Activated CD4-positive, alpha-beta T cell treated with anti-CD3 and anti-CD28 coated beads for 48 hours (primary cell): ENCODE measurements around the gene DCUN1D1.
A peak's percentile ranks its signal among the peaks of the same experiment; 100 is the strongest.
"Not testable (repeated sequence)": the region's sequence is repeated elsewhere in the genome, so short reads cannot be mapped to it uniquely, and the experiment has no call there.

ENCODE experiments used
- DNase-seq: peaks from one replicate; pipeline ENCODE4 v3.0.0-alpha.2; 2020

DCUN1D1 gene

DNA sequence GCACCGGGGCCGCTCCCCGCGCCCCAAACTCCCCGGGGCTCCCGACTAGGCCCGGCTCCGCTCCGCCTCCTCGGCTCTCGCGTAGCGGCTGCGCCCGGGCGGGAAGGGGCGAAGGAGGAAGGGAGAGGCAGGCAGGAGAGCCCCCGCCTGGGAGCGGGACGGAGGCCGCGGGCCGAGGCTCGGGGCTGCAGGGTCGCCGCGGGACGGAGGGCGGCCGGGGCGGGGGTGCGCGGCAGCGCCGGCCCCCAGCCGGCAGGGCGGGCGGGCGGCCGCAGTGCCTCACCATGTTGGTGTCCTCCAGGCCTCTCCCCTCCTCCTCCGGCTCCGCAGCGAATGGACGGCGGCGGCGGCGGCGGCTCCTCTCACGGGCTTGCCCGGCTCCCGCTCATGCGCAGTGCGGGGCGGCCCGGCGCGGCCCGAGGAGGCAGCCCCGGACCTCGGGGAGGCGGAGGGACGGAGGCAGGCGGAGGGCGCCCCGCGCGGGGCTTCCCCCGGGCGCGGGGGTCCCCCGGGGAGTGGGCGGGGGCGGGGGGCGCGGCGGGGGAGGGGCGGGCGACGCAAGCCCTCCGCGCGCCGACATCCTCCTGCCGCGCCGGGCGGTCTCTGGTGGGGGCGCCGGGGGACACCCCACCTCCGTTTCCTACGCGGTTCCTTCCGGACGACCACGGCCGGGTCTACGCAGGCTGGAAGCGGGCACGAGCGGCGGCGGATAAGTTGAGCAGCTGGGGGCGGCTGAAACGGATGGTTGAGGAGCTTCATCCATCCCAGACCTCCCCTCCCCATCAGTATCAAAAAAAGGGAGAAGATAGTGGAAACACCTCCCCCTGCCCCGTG, at the start of gene DCUN1D1:
DCUN1D1 (minus strand) TSS at position 335 of the 834 bp plus-strand sequence; CDS start at position 286, 49 bp downstream.
- peak; percentile 91 for DNase-seq

DNA sequence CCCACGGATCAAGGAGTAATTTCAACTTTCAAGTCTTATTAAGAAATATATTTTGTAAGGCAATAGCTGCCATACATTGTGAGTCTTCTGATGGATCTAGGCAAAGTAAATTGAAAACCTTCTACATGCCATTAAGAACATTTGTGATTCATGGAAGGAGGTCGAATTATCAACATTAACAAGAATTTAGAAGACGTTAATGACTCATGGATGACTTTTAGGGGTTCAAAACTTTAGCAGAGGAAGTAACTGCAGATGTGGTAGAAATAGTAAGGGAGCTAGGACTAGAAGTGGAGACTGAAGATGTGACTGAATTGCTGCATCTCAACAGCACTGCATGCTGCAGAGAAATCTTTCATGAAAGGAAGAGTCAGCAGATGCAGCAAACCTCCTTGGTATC, 48.1 kb upstream of the DCUN1D1 start:
- DNase-seq, result no peak

DNA sequence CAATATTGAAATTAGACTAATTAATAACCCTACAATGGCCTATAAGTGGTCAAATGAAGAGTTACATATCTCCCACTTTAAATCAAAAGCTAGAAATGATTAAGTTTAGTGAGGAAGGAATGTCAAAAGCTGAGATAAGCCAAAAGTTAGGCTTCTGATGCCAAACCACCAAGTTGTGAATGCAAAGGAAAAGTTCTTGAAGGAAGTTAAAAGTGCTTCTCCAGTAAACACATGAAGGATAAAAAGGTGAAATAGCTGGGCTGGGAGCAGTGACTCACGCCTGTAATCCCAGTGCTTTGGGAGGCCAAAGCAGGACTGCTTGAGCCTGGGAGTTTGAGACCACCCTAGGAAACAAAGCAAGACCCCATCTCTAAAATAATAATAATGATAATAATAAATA, 46.9 kb upstream of the DCUN1D1 start:
- DNase-seq, result no peak

DNA sequence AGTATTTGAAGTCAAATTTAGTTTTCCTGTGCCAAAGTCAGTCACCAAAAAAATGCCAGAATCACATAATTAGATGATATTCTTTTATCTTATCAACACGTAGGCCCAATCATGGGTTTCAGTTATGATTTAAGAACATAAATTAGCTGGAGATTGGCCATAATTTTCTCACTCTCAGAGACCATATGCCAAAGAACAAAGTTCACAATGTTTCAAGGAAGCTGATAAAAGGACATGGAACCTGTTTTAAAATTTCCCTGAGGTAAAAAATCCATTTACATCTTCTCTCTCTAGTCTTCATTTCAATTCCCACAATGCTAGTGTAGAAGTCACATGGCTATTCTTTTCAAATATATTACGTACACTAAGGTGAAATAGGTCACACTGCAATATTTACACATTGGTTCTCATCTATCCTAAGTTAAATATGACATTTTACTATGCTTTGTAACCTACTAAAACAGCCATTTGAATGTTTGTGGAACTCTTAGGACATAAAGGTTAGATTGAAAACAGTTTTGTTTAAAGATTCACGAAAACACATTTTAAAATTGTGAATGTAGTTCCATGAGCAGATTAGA, 42.7 kb upstream of the DCUN1D1 start:
- DNase-seq, result no peak

DNA sequence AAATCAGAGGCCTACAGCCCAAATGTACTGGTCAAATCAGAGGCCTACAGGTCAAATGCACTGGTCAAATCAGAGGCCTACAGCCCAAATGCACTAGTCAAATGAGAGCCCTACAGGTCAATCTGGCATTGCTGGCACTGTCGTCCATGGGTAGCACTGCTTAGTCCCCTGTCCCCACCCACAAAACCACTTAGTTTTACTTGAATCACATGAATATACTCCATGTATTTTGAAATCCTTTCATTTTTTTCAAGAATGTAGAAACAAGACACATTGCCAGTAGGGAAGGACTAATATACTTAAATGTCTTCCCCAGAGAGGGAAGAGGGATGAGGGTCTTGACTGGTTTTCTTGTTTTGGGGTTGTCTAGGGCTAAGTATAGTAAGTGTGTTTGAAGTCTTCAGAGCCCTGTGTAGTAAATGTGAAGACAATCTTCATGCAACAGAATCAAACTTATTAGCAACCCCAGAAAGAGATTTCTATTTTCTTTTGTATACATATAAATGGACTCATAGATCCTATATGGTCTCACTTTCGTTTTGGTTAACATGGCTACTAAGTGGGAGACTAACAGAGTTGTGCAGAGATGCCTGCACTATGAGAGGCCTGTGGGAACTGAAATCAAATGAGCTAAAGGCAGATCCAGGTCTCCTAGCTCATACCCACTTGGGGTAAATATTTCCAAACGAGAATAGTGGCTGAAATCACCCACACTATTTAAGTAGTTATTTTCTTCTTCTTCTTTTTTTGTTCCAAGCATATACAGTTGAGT, 38.3 kb upstream of the DCUN1D1 start:
- DNase-seq, result no peak

DNA sequence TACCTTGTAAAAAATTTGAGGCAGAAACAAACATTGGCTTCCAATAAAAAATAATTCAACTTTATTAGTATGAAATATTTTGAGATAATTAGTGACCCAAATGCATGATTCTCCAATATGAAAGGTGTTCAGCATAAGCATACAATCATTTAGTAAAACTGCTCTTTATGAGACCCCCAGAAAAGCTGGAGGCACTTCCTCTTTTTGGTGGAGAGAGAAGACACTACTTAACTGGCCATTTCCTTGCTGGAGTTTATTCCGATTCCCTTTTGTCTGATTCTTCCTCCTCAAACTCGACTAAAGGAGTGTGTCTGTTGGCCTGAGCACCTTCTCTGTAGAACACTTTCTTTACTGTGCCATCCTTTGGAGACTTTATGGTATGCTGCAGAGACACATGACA, 34.8 kb upstream of the DCUN1D1 start:
- no peak for DNase-seq

DNA sequence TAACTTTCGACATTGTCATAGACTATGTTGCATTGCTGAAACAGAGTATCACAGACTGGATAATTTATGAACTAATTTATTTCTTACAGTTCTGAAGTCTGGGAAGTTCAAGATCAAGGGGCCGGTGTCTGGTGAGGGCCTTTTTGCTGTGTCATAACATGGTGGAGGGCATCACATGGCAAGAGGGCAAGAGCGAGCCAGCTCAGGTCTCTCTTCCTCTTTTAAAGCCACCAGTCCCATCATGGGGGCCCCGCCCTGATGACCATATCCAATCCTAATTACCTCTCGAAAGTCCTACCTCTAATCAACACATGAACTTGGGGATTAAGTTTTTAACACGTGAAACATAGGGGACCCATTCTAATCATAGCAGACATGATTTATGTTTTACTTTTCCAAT, 33.5 kb upstream of the DCUN1D1 start:
- DNase-seq, result no peak

DNA sequence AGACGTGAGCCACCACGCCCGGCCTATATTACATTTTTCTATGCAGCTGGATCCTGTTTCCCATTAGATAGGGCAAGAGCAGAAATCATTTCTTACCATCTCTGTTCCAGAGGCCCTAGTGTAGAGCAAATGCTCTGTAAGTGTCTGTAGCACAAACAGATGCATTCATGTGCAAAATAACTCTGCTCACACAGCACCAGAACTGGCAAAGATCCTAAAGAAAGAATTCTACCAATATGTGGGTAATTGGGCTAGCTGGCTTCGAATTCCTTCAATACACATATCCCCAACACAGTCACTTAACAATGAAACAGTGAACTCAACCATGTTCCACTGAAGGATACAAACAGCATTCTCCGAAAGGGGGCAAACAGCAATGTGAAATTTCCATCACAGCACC, 32.7 kb upstream of the DCUN1D1 start:
- DNase-seq, result no peak

DNA sequence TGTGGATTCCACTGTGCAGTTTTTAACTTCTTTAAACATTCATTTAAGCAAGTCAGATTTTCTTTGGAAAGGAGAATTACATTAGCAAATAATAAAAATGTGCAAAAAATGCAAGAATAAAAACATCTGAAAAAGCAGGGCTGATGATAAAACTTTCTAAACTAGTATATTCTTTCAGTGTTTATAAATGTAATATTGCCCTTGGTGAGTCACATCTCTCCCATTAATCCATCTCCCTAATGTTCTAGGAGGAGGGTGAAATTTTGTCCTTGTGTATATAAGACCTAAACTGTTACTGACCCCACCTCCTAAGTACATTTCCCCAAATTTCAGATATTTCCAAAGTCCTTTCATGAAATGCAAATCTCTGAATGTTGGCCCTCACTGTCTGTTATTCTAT, 28.5 kb upstream of the DCUN1D1 start:
- no peak for DNase-seq

DNA sequence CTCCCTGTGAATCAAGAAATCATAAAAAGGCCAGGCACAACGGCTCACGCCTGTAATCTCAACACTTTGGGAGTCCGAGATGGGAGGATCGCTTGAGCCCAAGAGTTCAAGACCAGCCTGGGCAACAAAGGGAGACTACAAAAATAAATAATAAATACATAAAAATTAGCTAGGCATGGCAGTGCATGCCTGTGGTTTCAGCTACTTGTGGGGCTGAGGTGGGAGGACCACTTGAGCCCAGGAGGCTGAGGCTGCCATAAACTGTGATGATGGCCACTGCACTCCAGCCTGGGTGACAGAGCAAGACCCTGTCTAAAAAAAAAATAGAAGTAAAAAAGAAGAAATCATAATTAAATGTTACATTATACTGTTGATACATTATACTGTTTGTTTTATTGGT, 28.0 kb upstream of the DCUN1D1 start:
- no peak for DNase-seq

DNA sequence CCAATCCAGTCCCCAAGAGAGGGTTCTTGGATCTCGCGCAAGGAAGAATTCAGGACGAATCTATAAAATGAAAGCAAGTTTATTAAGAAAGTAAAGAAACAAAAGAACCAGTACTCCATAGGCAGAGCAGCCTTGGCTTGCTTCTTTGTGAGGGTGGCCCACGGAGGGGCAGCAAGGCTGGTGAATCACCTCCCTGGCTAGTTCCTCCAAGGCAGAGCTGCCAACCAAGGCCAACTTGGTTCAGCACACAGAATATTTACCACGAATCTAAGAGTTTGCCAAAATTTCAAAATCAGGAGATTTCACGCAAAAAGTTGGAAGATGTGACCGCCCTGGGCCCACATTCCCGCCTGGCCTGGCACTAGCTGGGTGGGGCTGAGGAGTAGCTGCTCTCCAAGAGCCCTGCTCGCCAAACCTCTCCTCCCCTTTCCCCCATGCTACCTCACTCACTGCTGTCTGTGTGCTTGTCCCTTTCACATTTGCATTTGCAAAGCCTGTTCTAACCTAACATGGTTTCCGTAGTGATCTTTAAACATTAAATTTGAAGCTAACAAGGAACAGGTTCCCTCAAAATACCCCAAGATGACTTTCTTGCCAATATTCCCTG, 26.2 kb upstream of the DCUN1D1 start:
- no peak for DNase-seq

DNA sequence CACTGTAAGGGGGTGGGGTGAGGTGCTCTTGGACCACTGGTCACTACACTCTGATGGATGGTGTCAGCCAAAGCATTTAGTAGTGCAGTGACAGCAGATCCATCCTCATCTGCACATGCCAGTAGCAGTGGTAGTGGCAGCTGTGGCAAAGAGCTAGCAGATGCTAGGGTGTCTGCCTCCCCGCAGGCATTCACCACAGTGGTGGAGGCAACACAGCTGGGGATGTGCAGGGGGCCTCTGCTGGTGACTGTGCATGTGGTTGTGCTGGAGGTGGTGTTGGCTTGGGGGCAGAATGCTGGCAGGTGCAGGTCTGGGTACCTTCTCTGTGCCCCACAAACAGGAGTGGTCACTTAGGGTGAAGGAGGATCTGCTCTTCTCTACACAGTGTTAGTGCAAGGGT, 19.4 kb upstream of the DCUN1D1 start:
- no peak for DNase-seq

DNA sequence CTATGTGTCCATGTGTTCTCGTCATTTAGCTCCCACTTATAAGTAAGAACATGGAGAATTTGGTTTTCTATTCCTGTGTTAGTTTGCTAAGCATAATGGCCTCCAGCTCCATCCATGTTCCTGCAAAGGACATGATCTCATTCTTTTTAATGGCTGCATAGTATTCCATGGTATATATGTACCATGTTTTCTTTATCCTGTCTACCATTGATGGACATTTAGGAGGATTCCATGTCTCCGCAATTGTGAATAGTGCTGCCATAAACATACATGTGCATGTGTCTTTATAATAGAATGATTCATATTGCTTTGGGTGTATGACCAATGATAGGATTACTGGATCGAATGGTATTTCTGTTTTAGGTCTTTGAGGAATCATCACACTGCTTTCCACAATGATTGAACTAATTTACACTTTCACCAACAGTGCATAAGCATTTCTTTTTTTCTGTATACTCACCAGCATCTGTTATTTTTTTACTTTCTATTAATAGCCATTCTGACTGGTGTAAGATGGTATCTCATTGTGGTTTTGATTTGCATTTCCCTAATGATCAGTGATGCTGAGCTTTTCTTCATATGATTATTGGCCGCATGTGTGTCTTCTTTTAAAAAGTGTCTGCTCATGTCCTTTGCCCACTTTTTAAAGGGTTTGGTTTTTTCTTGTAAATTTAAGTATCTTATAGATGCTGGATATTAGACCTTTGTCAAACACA, 13.3 kb upstream of the DCUN1D1 start:
- not testable (repeated sequence) for DNase-seq

DNA sequence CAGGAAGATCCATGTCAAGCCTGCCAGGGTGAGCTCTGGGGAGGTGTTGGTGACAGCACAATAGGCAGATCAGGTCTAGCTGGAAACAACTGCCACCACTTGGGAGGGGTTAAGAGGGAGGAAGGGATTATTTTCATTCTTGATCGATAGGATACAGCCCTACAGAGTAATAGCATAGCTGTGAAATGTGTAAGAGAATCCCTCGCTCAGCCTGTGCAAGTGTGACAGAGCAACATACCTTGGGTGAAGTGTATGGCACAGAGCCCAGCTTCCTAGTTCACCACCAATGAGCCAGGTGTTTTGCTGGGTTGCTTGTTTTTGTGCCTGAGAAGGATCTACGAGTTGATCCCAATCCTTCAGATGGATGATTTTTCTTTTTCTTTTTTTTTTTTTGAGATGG, 9.2 kb upstream of the DCUN1D1 start:
- DNase-seq, result no peak

DNA sequence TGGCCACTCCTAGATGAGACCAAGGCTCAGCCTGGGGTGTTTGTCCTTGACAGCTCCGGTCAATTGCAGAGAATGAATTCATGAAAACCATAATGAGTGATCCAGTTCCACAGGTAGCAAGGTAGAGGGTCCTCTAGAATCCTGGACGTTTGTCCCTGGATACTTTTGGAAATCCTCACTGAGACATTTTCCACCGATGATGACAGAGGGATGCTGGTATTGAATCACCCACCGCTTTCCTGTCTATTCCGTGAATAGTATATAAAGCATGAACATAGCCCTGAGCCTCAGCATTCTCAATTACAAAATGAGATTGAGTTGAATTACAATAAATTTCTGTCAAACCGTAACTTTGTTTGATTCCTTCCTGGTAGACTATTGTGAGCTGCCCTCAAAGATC, 5.7 kb upstream of the DCUN1D1 start:
- no peak for DNase-seq

DNA sequence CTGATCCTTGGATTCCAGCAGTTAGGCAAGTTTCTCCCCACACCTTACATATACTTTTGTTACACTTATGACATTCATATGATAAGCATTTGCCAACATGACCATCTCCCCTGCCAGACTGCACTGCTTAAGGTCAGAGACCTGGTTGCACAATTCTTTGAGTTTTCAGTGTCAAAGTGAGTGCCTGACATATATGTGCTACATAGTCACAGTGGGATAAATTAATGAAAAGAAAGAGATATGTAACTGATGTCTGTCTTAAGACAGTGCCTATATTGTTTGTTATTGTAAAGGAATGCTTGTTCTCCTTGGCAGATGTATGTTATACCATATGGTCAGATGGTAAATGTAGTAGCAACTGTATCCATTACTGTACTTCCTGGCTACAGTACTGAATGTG, 3.5 kb upstream of the DCUN1D1 start:
- no peak for DNase-seq

DNA sequence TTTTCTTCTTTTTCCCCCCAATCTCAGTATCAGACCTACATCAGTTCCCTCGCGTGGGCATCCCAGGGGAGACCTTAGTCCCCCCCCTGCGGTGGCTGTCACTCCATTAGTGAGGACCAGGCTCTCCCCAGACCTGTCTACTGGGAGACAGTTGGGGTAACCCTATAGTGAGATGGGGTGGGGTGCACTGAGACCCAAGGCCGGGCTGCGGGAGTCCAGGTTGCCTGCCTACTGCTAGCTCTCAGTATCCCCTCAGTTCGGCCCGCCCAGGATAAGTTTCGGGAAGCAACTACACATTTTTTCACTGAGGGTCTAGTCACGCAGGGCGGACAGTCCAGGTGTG, 671 bp upstream of the DCUN1D1 start:
- DNase-seq, result no peak

DNA sequence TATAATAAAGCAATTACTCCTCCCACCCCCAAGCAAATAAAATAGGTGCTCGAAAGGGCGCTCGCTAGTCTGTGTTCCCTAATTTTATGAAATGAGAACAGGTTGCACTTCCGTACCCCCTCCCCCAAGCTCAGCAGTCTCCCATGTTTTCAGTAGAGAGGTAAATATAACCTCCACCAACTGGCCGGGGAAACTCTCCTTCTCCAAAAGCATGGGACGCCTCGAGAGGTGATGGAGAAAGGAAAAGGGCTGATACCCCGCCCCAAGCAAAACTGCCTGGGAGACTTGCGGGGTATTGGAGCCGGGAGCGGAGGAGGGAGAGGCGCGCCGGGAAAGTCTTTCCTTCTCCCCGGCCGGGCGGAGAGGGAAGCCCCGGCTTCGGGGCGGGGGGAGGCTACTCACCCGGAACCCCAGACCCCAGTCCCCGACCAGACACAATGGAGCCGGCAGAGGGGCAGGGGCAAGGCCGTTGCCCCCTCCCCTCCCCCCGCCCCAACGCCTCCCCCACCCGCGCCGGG, 605 bp downstream of the DCUN1D1 start:
- DNase-seq, result peak; percentile 32

DNA sequence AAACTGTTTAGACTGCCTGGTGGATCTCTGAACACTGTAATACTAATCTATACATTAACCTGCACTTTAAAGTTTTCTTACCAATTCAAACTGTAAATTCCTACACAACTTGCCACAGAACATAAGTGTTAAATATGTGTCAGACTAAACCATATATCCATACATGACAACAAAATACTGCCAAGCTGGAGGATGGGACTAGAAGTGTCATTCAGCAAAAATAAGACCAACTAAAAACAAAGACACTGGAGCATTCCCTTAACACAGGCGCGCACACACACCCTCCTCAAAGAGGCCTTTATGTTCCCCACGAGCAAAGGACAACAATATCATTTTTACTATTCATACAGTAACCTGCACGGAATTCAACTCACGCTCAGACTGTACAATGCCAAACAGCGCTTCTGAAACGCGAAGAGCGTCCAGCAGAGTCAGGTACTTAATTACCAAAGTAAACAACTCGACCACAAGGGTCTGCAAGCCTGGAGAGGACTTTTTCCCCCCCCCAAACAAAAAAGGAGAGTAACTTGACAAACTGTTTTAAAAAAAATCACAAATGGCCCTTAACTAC, 1.1 kb downstream of the DCUN1D1 start:
- DNase-seq, result no peak

DNA sequence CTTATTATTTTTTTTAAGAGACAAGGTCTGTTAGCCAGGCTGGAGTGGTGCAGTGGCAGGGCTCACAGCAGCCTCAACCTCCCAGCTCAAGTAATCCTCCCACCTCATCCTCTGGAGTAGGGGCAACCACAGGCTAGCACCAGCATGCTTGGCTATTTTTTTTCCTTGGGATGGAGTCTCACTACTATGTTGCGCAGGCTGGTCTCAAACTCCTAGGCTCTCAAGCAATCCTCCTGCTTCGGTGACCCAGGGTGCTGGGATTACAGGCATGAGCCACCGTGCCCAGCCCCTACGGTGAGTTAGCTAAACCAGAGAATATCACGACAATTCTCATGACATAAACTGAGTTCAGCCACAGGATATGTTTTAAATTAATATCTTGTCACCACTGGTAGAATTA, 2.0 kb downstream of the DCUN1D1 start:
- no peak for DNase-seq

DNA sequence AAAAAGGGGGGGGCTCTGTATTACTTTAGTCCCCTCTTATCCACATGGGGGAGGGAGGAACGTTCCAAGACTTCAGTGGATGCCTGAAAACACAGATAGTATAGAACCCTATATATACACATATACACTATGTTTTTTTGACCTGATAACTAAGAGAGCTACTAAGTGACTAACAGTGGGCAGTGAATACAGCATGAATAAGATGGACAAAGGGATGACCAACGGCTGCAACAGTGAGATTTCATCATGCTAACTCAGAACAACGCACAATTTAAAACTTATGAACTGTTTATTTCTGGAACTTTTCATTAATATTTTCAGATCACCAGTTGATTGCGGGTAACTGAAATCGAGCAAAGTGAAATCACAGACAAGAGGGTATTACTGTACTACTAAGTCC, 7.3 kb downstream of the DCUN1D1 start:
- no peak for DNase-seq

DNA sequence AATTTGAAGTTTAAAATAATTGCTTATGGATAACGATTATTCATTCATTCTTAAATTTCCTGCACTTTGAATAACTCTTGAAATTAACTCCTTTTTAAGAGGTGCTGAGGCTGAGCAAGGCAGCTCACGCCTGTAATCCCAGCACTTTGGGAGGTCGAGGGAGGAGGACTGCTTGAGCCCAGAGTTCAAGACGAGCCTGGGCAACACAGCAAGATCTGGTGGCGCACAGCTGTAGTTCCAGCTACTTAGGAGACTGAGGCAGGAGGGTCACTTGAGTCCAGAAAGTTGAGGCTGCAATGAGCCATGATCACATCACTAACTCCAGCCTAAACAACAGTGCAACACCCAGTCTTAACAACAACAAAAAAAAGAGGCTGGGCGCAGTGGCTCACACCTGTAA, 8.0 kb downstream of the DCUN1D1 start:
- no peak for DNase-seq
